Measurements from ENCODE around the gene TMEM167B.

Gene TMEM167B

GRCh38 chr1:109067883-109068282 lies 22.7 kb upstream of the TMEM167B start:
- Mint-ChIP-seq H3K9me3 (no peaks in the 10 kb centered on the region), H3K27me3 (no peaks in the 10 kb centered on the region), H3K27ac (no peak overlapping the region), H3K36me3 (ENCODE audit: low read depth) (peaks cover 62% of the 10 kb centered on the region), H3K4me3 (no peak overlapping the region), H3K4me1 (ENCODE audit: low read depth) (peaks cover 6% of the 10 kb centered on the region)
- DNase-seq: no peak

- Mint-ChIP-seq H3K4me3 (no peak overlapping the region), H3K4me1 (ENCODE audit: low read depth) (peaks cover 9% of the 10 kb centered on the region), H3K9me3 (no peaks in the 10 kb centered on the region), H3K27me3 (no peaks in the 10 kb centered on the region), H3K36me3 (ENCODE audit: low read depth) (peaks cover 63% of the 10 kb centered on the region), H3K27ac (peak overlapping the region; percentile 40)
- DNase-seq: no peak
Measured at GRCh38 chr1:109069294-109069693, 21.3 kb upstream of the TMEM167B start.

- Mint-ChIP-seq H3K4me3 (peak within 1 kb of the TSS; percentile 100), H3K36me3 (ENCODE audit: low read depth) (peaks cover 29% of the 10 kb centered on the region), H3K27ac (peak within 1 kb of the TSS; percentile 96), H3K27me3 (no peaks in the 10 kb centered on the region), H3K9me3 (no peaks in the 10 kb centered on the region), H3K4me1 (ENCODE audit: low read depth) (peaks cover 16% of the 10 kb centered on the region)
- peak; percentile 91 for DNase-seq
Measured at GRCh38 chr1:109075531-109076490, 14.8 kb upstream of the TMEM167B start, which contains the start of gene TAF13. TAF13 (minus strand) TSS chr1:109076003; CDS start chr1:109075947, 56 bp downstream.

GRCh38 chr1:109078317-109078716 lies 12.2 kb upstream of the TMEM167B start:
- DNase-seq: no peak
- Mint-ChIP-seq H3K27ac (no peak overlapping the region), H3K4me3 (no peak overlapping the region), H3K27me3 (no peaks in the 10 kb centered on the region), H3K9me3 (no peaks in the 10 kb centered on the region), H3K4me1 (ENCODE audit: low read depth) (peaks cover 14% of the 10 kb centered on the region), H3K36me3 (ENCODE audit: low read depth) (peaks cover 18% of the 10 kb centered on the region)

- Mint-ChIP-seq H3K27me3 (no peaks in the 10 kb centered on the region), H3K9me3 (no peaks in the 10 kb centered on the region), H3K36me3 (ENCODE audit: low read depth) (peaks cover 14% of the 10 kb centered on the region), H3K4me3 (no peak overlapping the region), H3K4me1 (ENCODE audit: low read depth) (peaks cover 12% of the 10 kb centered on the region), H3K27ac (no peak overlapping the region)
- no peak for DNase-seq
Measured at GRCh38 chr1:109079240-109079622, 11.3 kb upstream of the TMEM167B start.

GRCh38 chr1:109080441-109081082 lies 10.0 kb upstream of the TMEM167B start:
- H3K27me3 Mint-ChIP-seq: no peaks in the 10 kb centered on the region
- peaks cover 4% of the 10 kb centered on the region for H3K4me1 Mint-ChIP-seq (ENCODE audit: low read depth)
- no peak overlapping the region for H3K4me3 Mint-ChIP-seq
- DNase-seq: no peak
- H3K9me3 Mint-ChIP-seq: no peaks in the 10 kb centered on the region
- no peak overlapping the region for H3K27ac Mint-ChIP-seq
- peaks cover 5% of the 10 kb centered on the region for H3K36me3 Mint-ChIP-seq (ENCODE audit: low read depth)

- no peaks in the 10 kb centered on the region for H3K27me3 Mint-ChIP-seq
- no peak overlapping the region for H3K27ac Mint-ChIP-seq
- DNase-seq: no peak
- no peaks in the 10 kb centered on the region for H3K9me3 Mint-ChIP-seq
- no peak overlapping the region for H3K4me3 Mint-ChIP-seq
- H3K4me1 Mint-ChIP-seq (ENCODE audit: low read depth): no peaks in the 10 kb centered on the region
- H3K36me3 Mint-ChIP-seq (ENCODE audit: low read depth): no peaks in the 10 kb centered on the region
Measured at GRCh38 chr1:109083501-109083900, 7.1 kb upstream of the TMEM167B start.

- no peak for DNase-seq
- Mint-ChIP-seq H3K36me3 (ENCODE audit: low read depth) (no peaks in the 10 kb centered on the region), H3K27ac (peak overlapping the region; percentile 22), H3K4me3 (no peak overlapping the region), H3K9me3 (no peaks in the 10 kb centered on the region), H3K4me1 (ENCODE audit: low read depth) (no peaks in the 10 kb centered on the region), H3K27me3 (no peaks in the 10 kb centered on the region)
Measured at GRCh38 chr1:109083923-109084322, 6.6 kb upstream of the TMEM167B start.

- H3K4me3 Mint-ChIP-seq: no peak overlapping the region
- no peaks in the 10 kb centered on the region for H3K9me3 Mint-ChIP-seq
- no peaks in the 10 kb centered on the region for H3K27me3 Mint-ChIP-seq
- DNase-seq: no peak
- no peak overlapping the region for H3K27ac Mint-ChIP-seq
- peaks cover 5% of the 10 kb centered on the region for H3K4me1 Mint-ChIP-seq (ENCODE audit: low read depth)
- peaks cover 4% of the 10 kb centered on the region for H3K36me3 Mint-ChIP-seq (ENCODE audit: low read depth)
Measured at GRCh38 chr1:109084563-109085517, 5.7 kb upstream of the TMEM167B start.

GRCh38 chr1:109089242-109090015 lies 1.1 kb upstream of the TMEM167B start:
- Mint-ChIP-seq H3K4me1 (ENCODE audit: low read depth) (peaks cover 29% of the 10 kb centered on the region), H3K9me3 (no peaks in the 10 kb centered on the region), H3K4me3 (peak overlapping the region; percentile 86), H3K36me3 (ENCODE audit: low read depth) (peaks cover 46% of the 10 kb centered on the region), H3K27me3 (no peaks in the 10 kb centered on the region), H3K27ac (peak overlapping the region; percentile 97)
- DNase-seq: peak; percentile 63

GRCh38 chr1:109091078-109091838 lies 694 bp downstream of the TMEM167B start:
- H3K36me3 Mint-ChIP-seq (ENCODE audit: low read depth): peaks cover 63% of the 10 kb centered on the region

GRCh38 chr1:109091839-109092193 lies 1.3 kb downstream of the TMEM167B start:
- Mint-ChIP-seq H3K9me3 (no peaks in the 10 kb centered on the region), H3K27me3 (no peaks in the 10 kb centered on the region), H3K4me1 (ENCODE audit: low read depth) (peaks cover 38% of the 10 kb centered on the region), H3K27ac (peak overlapping the region; percentile 97), H3K4me3 (peak overlapping the region; percentile 86), H3K36me3 (ENCODE audit: low read depth) (peaks cover 69% of the 10 kb centered on the region)
- no peak for DNase-seq

More at GRCh38 chr1:109091078-109091838, 694 bp downstream of the TMEM167B start:
- Mint-ChIP-seq H3K4me1 (ENCODE audit: low read depth) (peaks cover 38% of the 10 kb centered on the region), H3K27me3 (no peaks in the 10 kb centered on the region), H3K4me3 (peak overlapping the region; percentile 86), H3K27ac (peak overlapping the region; percentile 97), H3K9me3 (no peaks in the 10 kb centered on the region)
- DNase-seq: no peak

GRCh38 chr1:109094377-109094803 lies 3.8 kb downstream of the TMEM167B start:
- Mint-ChIP-seq H3K36me3 (ENCODE audit: low read depth) (peaks cover 70% of the 10 kb centered on the region), H3K4me1 (ENCODE audit: low read depth) (peaks cover 40% of the 10 kb centered on the region), H3K27ac (peak overlapping the region; percentile 79), H3K27me3 (no peaks in the 10 kb centered on the region), H3K9me3 (no peaks in the 10 kb centered on the region), H3K4me3 (no peak overlapping the region)
- DNase-seq: no peak

Data from activated T-cell treated with anti-CD3 and anti-CD28 coated beads, Interleukin-2, amount 50 U/mL, for 24 hours (primary cell).